Muscle of arm (tissue), 12 donors: ENCODE results near the gene SGMS1. TPM values are rescaled to one million over a fixed set of nuclear protein-coding genes. Genes with fewer than 3 reads are reported as not detected.
"Not testable (repeated sequence)": the region's sequence is repeated elsewhere in the genome, so short reads cannot be mapped to it uniquely, and the experiment has no call there.

Experiments used
- DNase-seq: peaks from one replicate; pipeline ENCODE4 v3.0.0-alpha.2; 2013
- polyA plus RNA-seq, 12 donors: library from polyadenylated mRNA; unstranded; fragments of 120-200 nt; gene quantifications; one replicate each; pipeline ENCODE4 v1.2.1, GENCODE V29; 2013; ENCODE audit not compliant: insufficient read length in 12 of 12

The SGMS1 gene
- polyA plus RNA-seq, 12 donors: 17.4 to 34.6 (median 22.1) TPM; not detected in 1

- DNase-seq: no peak
Observed at GRCh38 chr10:50538555-50539398, 85.0 kb downstream of the SGMS1 start.

GRCh38 chr10:50536617-50537240, 87.0 kb downstream of the SGMS1 start:
- DNase-seq: no peak

- DNase-seq: not testable (repeated sequence)
Observed at GRCh38 chr10:50534748-50535376, 88.9 kb downstream of the SGMS1 start.

- DNase-seq: no peak
Observed at GRCh38 chr10:50533296-50533695, 90.5 kb downstream of the SGMS1 start.

GRCh38 chr10:50531388-50532077, 92.2 kb downstream of the SGMS1 start:
- DNase-seq: no peak

- no peak for DNase-seq
Observed at GRCh38 chr10:50529660-50530059, 94.1 kb downstream of the SGMS1 start.

GRCh38 chr10:50528206-50528605, 95.5 kb downstream of the SGMS1 start:
- no peak for DNase-seq

- DNase-seq: no peak
Observed at GRCh38 chr10:50527442-50528043, 96.2 kb downstream of the SGMS1 start.

GRCh38 chr10:50526185-50526584, 97.6 kb downstream of the SGMS1 start:
- DNase-seq: no peak

- DNase-seq: no peak
Observed at GRCh38 chr10:50523357-50523756, 100.4 kb downstream of the SGMS1 start.

GRCh38 chr10:50522908-50523307, 100.8 kb downstream of the SGMS1 start:
- DNase-seq: no peak

- DNase-seq: no peak
Observed at GRCh38 chr10:50520115-50520514, 103.6 kb downstream of the SGMS1 start.

GRCh38 chr10:50517626-50518025, 106.1 kb downstream of the SGMS1 start:
- no peak for DNase-seq

- no peak for DNase-seq
Observed at GRCh38 chr10:50516171-50516570, 107.6 kb downstream of the SGMS1 start.

GRCh38 chr10:50515420-50515819, 108.3 kb downstream of the SGMS1 start:
- DNase-seq: no peak

GRCh38 chr10:50514995-50515394, 108.8 kb downstream of the SGMS1 start:
- DNase-seq: no peak

GRCh38 chr10:50513956-50514355, 109.8 kb downstream of the SGMS1 start:
- DNase-seq: no peak

GRCh38 chr10:50512743-50513416, 110.9 kb downstream of the SGMS1 start:
- no peak for DNase-seq

GRCh38 chr10:50512214-50512595, 111.6 kb downstream of the SGMS1 start:
- no peak for DNase-seq

- no peak for DNase-seq
Observed at GRCh38 chr10:50511492-50512213, 112.1 kb downstream of the SGMS1 start.
